GM19099 (cell line): ENCODE data around the gene HLF.

Experiments used
- POLR2A ChIP-seq: IDR thresholded peaks from 3 replicates; pipeline ENCODE4 v1.6.1; 2011; ENCODE audit warnings: low read depth; ENCODE audit not compliant: insufficient read length; ENCODE audit errors: extremely low read depth

Gene HLF

GRCh38 chr17:55278173-55278961, 13.6 kb downstream of the HLF start:
- TF ChIP-seq POLR2A: no peak

- no peak for TF ChIP-seq POLR2A
Measured at GRCh38 chr17:55279203-55279602, 14.4 kb downstream of the HLF start.

- no peak for TF ChIP-seq POLR2A
Measured at GRCh38 chr17:55279788-55280187, 15.0 kb downstream of the HLF start.

GRCh38 chr17:55280212-55280611, 15.5 kb downstream of the HLF start:
- no peak for TF ChIP-seq POLR2A

- no peak for TF ChIP-seq POLR2A
Measured at GRCh38 chr17:55281649-55282378, 17.1 kb downstream of the HLF start.

- no peak for TF ChIP-seq POLR2A
Measured at GRCh38 chr17:55282379-55282702, 17.6 kb downstream of the HLF start.

GRCh38 chr17:55282741-55283140, 18.0 kb downstream of the HLF start:
- no peak for TF ChIP-seq POLR2A

- TF ChIP-seq POLR2A: no peak
Measured at GRCh38 chr17:55283256-55283965, 18.7 kb downstream of the HLF start.

GRCh38 chr17:55284001-55284884, 19.5 kb downstream of the HLF start:
- no peak for TF ChIP-seq POLR2A

- TF ChIP-seq POLR2A: no peak
Measured at GRCh38 chr17:55284944-55285339, 20.2 kb downstream of the HLF start.

GRCh38 chr17:55285340-55286301, 20.9 kb downstream of the HLF start:
- no peak for TF ChIP-seq POLR2A

- TF ChIP-seq POLR2A: no peak
Measured at GRCh38 chr17:55286681-55287589, 22.2 kb downstream of the HLF start.
